Transverse colon (tissue), 4 donors: Measurements from ENCODE around the gene FFAR2. TPM values are rescaled to one million over a fixed set of nuclear protein-coding genes. Genes with fewer than 3 reads are reported as not detected.

Source experiments
- DNase-seq: peaks from one replicate; pipeline ENCODE4 v3.0.0-alpha.2; 2019
- H3K27ac ChIP-seq, 4 donors: fragments of 200-600 bp; sonication (generic); 2 replicates each; pipeline ENCODE4 v1.5.1; 2016 to 2018; ENCODE audit warnings: inconsistent platforms in 4 of 4
- H3K27me3 ChIP-seq: fragments of 200-600 bp; sonication (generic); 2 replicates; pipeline ENCODE4 v1.5.1; 2017; ENCODE audit warnings: inconsistent platforms
- H3K36me3 ChIP-seq, 4 donors: fragments of 200-600 bp; sonication (generic); 2 replicates each; pipeline ENCODE4 v1.5.1; 2017 to 2019; ENCODE audit warnings: inconsistent platforms in 4 of 4
- H3K4me1 ChIP-seq, 4 donors: fragments of 200-600 bp; sonication (generic); 2 replicates each; pipeline ENCODE4 v1.5.1; 2017 to 2020; ENCODE audit warnings: inconsistent platforms in 4 of 4
- H3K4me3 ChIP-seq, 4 donors: fragments of 200-600 bp; sonication (generic); 1 replicate in 1 of 4; 2 replicates in 3 of 4; pipeline versions ENCODE4 v1.5.1 to v1.6.1; 2017 to 2019; ENCODE audit warnings: inconsistent platforms in 4 of 4
- H3K9me3 ChIP-seq, 2 donors: fragments of 200-600 bp; sonication (generic); 2 replicates each; pipeline ENCODE4 v1.5.1; 2017 to 2019; ENCODE audit warnings: inconsistent platforms in 2 of 2
- EP300 ChIP-seq: sonication (generic); formaldehyde crosslinking; IDR thresholded peaks from one replicate; pipeline ENCODE4 v1.6.1; 2017; ENCODE audit warnings: antibody characterized with exemption, low read depth
- POLR2A ChIP-seq: fragments of 450-650 bp; IDR thresholded peaks from one replicate; pipeline ENCODE4 v1.6.1; 2016; ENCODE audit warnings: antibody characterized with exemption, mild to moderate bottlenecking, moderate library complexity
- POLR2AphosphoS5 ChIP-seq, 3 donors: sonication (generic); formaldehyde crosslinking; IDR thresholded peaks; one replicate each; pipeline ENCODE4 v1.6.1; 2016; ENCODE audit warnings: antibody characterized with exemption in 3 of 3
- WGBS, 2 donors: methylation state at CpG; one replicate each; pipeline ENCODE4 v1.1.5; 2018; ENCODE audit warnings: low coverage in 1 of 2; 5-methylcytosine and 5-hydroxymethylcytosine counted together
- in situ Hi-C, 4 donors: fragments of 200-750 bp; cut with MboI; loops; one replicate each; pipeline versions ENCODE4 v1.15.0 to v1.15.1; 2017; ENCODE audit warnings: low sequenced_read_pairs in 3 of 4, low pct_ligation_motif_present in 1 of 4, low pct_unique_long_range_greater_than_20kb in 1 of 4
- intact Hi-C: fragments of 100-400 bp; cut with DNase I; formaldehyde crosslinking; loops from one replicate; pipeline ENCODE4 v1.15.1; 2023; ENCODE audit warnings: low total_unique reads
- total RNA-seq, 4 donors: library from RNA; depleted of rRNA; stranded (reverse); fragments of >200 nt; gene quantifications; one replicate each; pipeline ENCODE4 v1.1.0, GENCODE V29; 2016
- TF ChIP-seq, protein P1 (sequence below), 5 experiments: fragments of 200-600 bp in 3 of 5; fragments of 450-650 bp in 2 of 5; sonication (generic) in 3 of 5; IDR thresholded peaks; 1 replicate in 2 of 5; 2 replicates in 3 of 5; pipeline ENCODE4 v1.5.1; 2016 to 2017; ENCODE audit warnings: antibody characterized with exemption in 5 of 5, inconsistent platforms in 3 of 5, mild to moderate bottlenecking in 2 of 5, moderate library complexity in 1 of 5

FFAR2 gene
- total RNA-seq, 4 donors from 2014 or later: 0.32 to 2.2 TPM; not detected in 2

DNA sequence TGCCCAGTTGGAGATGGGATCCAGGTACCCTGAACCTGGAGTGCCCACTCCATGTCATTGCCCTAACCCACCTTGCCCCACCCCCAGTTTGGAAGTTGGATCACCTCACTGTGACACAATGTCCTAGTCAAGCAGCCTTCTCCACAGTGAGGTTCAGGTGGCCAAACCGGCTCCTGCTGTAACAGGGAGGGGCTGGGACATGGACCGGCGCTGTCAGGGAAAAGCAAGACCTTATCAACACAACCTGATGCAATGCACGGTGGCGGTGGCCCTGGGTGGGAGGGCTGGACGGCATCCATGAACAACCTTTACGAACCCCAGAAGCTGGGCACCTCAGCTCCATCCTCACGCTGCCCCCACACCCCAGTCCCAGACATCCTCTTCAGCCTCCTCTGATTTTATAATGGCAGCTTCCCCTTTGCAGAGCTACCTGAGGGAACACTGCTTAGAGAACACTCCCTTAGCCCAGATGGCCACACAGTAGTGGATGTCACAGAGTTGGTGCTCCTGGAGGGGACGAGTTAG lies 43.8 kb downstream of the FFAR2 start:
- intact Hi-C loops (loop anchor here (10.0 kb wide), 1 partner anchor 217 kb away; no protein-coding TSS in a partner anchor), in situ Hi-C loops (loop anchor here in 3 of 4 donors (10.0 kb wide), 2 partner anchors 137 to 147 kb away; partner anchors contain the start of genes FFAR3 (in 2 of the 3) and FFAR1 (in 1 of the 3))
- Histone ChIP-seq H3K4me1 (peaks cover 0 to 7% (median 2%) of the 10 kb centered on the region in 4 donors), H3K27me3 (no peaks in the 10 kb centered on the region), H3K36me3 (no peaks in the 10 kb centered on the region), H3K27ac (no peak overlapping the region), H3K4me3 (no peak overlapping the region), H3K9me3 (no peaks in the 10 kb centered on the region)
- WGBS, 2 donors: 76% methylated on average over 9 of the region's 9 CpGs; no CpG with 5 or more reads in 1 of the 2 donors
- no peak for TF ChIP-seq POLR2A
- TF ChIP-seq, protein P1, sequence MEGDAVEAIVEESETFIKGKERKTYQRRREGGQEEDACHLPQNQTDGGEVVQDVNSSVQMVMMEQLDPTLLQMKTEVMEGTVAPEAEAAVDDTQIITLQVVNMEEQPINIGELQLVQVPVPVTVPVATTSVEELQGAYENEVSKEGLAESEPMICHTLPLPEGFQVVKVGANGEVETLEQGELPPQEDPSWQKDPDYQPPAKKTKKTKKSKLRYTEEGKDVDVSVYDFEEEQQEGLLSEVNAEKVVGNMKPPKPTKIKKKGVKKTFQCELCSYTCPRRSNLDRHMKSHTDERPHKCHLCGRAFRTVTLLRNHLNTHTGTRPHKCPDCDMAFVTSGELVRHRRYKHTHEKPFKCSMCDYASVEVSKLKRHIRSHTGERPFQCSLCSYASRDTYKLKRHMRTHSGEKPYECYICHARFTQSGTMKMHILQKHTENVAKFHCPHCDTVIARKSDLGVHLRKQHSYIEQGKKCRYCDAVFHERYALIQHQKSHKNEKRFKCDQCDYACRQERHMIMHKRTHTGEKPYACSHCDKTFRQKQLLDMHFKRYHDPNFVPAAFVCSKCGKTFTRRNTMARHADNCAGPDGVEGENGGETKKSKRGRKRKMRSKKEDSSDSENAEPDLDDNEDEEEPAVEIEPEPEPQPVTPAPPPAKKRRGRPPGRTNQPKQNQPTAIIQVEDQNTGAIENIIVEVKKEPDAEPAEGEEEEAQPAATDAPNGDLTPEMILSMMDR (IDR thresholded peaks at IDR 0.05): no peak
- no peak for TF ChIP-seq EP300
- no peak for TF ChIP-seq POLR2AphosphoS5 (IDR thresholded peaks at IDR 0.05)
- no peak for DNase-seq

DNA sequence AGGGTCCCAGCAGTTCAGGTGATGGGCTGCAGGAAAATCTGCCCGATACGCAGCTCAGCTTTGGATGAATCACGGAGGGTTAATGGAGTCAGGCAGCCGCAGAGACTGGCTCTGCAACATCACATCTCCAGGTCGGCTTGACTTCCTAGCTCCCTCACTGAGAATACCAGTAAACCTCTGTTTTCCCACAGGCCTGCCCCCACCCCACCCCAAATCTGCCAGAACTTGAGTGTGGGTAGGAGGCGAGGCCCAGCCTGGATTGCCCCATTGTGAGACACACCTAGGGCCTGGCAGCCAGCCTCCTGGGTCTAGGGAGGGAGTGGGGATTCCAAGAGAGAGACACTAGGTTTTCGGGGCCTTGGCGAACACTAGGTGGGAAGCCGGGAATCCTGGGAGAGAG lies 45.9 kb downstream of the FFAR2 start:
- no peak for DNase-seq
- Histone ChIP-seq H3K9me3 (no peaks in the 10 kb centered on the region), H3K4me3 (no peak overlapping the region), H3K36me3 (no peaks in the 10 kb centered on the region), H3K27me3 (no peaks in the 10 kb centered on the region), H3K27ac (no peak overlapping the region), H3K4me1 (peaks cover 0 to 7% (median 2%) of the 10 kb centered on the region in 4 donors)
- WGBS, 2 donors: 56 to 84% methylated on average over 3 to 9 of the region's 9 CpGs
- intact Hi-C loops: loop anchor here (10.0 kb wide), 1 partner anchor 219 kb away; no protein-coding TSS in a partner anchor
- in situ Hi-C loops: loop anchor here in 3 of 4 donors (10.0 kb wide), 2 partner anchors 139 to 149 kb away; partner anchors contain the start of genes FFAR3 (in 2 of the 3) and FFAR1 (in 1 of the 3)
- TF ChIP-seq POLR2A (no peak), POLR2AphosphoS5 (IDR thresholded peaks at IDR 0.05) (no peak), EP300 (no peak)
- TF ChIP-seq, protein P1 (IDR thresholded peaks at IDR 0.05): no peak

DNA sequence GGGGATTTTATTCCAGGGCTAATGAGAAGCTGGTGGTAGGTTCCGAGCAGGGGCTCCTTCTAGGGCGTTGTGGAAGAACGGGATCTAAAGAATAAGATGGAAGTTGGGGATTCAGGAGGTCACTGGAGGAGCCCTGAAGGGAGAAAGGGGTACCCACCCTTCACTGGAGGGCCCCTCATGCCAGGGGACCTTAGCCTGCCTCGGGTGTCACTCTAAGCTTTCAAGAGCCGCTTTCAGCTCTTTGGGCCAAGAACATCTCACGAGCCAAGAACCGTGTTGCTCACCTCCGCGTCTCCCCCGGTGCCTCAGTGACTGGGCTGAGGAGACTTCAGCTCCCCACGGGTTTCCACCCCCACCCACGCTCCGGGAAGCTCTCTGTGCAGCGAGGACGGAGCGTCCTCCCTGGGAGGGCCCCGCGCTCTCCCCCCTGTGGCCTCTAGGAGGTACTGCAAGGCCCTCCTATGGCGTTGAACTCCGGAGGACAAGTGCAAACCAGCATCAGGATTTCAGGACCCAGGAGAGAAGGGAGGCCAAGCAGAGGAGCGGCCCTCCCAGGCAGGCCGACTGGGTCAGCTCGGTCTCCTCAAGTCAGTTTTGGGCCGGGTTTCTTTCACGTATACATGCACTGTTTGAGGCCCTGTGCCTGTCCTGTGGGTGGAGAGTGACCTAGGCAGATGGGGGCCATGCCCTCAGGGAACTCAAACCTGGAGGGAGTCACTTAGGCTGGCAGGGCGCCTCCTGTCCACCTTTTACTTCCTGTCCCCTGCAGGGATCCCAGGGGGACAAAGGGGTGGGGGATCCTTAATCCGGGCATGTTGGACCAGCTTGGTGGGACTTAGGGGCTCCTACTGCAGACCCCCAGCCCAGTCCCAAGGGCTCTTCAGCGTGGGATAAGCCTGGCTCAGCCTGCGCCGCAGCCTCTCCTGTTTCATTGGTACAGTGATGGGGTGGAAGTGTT lies 47.3 kb downstream of the FFAR2 start:
- 42% methylated on average over 20 of the region's 30 CpGs; no CpG with 5 or more reads in 1 of the 2 donors for WGBS, 2 donors
- no peaks in the 10 kb centered on the region for H3K36me3 ChIP-seq
- TF ChIP-seq POLR2AphosphoS5 (IDR thresholded peaks at IDR 0.05): no peak
- TF ChIP-seq, protein P1 (IDR thresholded peaks at IDR 0.05): peak; percentile 94 to 99 (median 98)
- H3K27me3 ChIP-seq: no peaks in the 10 kb centered on the region
- H3K27ac ChIP-seq: no peak overlapping the region
- intact Hi-C loops (loop anchor here (5.0 to 10.0 kb wide), 2 partner anchors 143 to 221 kb away; no protein-coding TSS in a partner anchor), in situ Hi-C loops (loop anchor here in 3 of 4 donors (10.0 kb wide), 2 partner anchors 141 to 151 kb away; partner anchors contain the start of genes FFAR3 (in 2 of the 3) and FFAR1 (in 1 of the 3))
- H3K4me1 ChIP-seq: peaks cover 0 to 7% (median 2%) of the 10 kb centered on the region in 4 donors
- H3K4me3 ChIP-seq: no peak overlapping the region
- peak; percentile 59 for DNase-seq
- no peaks in the 10 kb centered on the region for H3K9me3 ChIP-seq

DNA sequence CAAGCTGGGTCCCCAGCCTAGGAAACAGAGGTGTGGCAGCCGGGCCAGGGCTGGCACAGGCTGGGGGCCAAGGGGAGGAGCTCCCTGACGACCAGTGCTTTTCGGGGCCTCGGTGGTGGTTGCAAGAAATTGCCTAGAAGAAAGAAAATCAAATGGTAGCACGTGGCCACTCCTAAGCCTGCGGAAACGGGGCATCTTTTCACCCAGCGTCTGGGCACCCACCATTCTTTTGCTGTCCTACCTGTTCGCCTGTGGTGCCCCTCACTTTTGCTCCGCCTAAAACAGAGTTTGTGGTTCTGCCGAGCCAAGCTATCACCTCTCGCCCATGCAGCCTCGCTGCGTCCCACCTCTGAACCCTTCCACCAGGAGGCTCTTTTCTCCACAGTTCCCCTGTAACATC lies 49.3 kb downstream of the FFAR2 start:
- H3K36me3 ChIP-seq: no peaks in the 10 kb centered on the region
- intact Hi-C loops (loop anchor here (5.0 to 10.0 kb wide), 2 partner anchors 145 to 223 kb away; no protein-coding TSS in a partner anchor), in situ Hi-C loops (loop anchor here in 3 of 4 donors (10.0 kb wide), 2 partner anchors 143 to 153 kb away; partner anchors contain the start of genes FFAR3 (in 2 of the 3) and FFAR1 (in 1 of the 3))
- WGBS, 2 donors: 72 to 93% methylated on average over 3 to 14 of the region's 14 CpGs
- no peaks in the 10 kb centered on the region for H3K27me3 ChIP-seq
- TF ChIP-seq POLR2A (no peak), POLR2AphosphoS5 (IDR thresholded peaks at IDR 0.05) (no peak), EP300 (no peak)
- TF ChIP-seq, protein P1 (IDR thresholded peaks at IDR 0.05): no peak
- DNase-seq: no peak
- H3K4me3 ChIP-seq: no peak overlapping the region
- H3K27ac ChIP-seq: no peak overlapping the region
- peaks cover 0 to 7% (median 2%) of the 10 kb centered on the region in 4 donors for H3K4me1 ChIP-seq
- no peaks in the 10 kb centered on the region for H3K9me3 ChIP-seq
